ENCODE data around the gene CDKAL1. TPM values are rescaled to one million over a fixed set of nuclear protein-coding genes. Genes with fewer than 3 reads are reported as not detected.

Gene CDKAL1
- total and polyA plus RNA-seq, 10 donors = 4.8 to 26.9 (median 20.1) TPM

- DNase-seq = no peak
- peak overlapping the region in 6 of 8 donors; percentile 24 to 70 (median 40) for H3K27ac ChIP-seq
- H3K27me3 ChIP-seq (replicated peaks in 1 of 7) = no peaks in the 10 kb centered on the region
- no peaks in the 10 kb centered on the region for H3K9me3 ChIP-seq
- peaks cover 0 to 25% (median 0%) of the 10 kb centered on the region in 6 donors for H3K36me3 ChIP-seq
- TF ChIP-seq CTCF (IDR thresholded peaks at IDR 0.05 in 8 of 11, conservative IDR thresholded peaks at IDR 0.05 in 3 of 11) (no peak), POLR2AphosphoS5 (IDR thresholded peaks at IDR 0.05) (no peak), POLR2A (IDR thresholded peaks at IDR 0.05) (no peak)
- WGBS, 5 donors = 71 to 90% (median 83%) methylated on average over 3 of the region's 3 CpGs
- peaks cover 0 to 21% (median 6%) of the 10 kb centered on the region in 6 donors for H3K4me1 ChIP-seq
- intact Hi-C loops (cut with DNase I; ENCODE audit: low total_unique reads) = no loop called here
- H3K4me3 ChIP-seq = no peak overlapping the region
Observed at GRCh38 chr6:21003780-21004541, 469.7 kb downstream of the CDKAL1 start.

GRCh38 chr6:21005816-21006570, 471.7 kb downstream of the CDKAL1 start:
- no peak overlapping the region for H3K4me3 ChIP-seq
- peaks cover 0 to 7% (median 0%) of the 10 kb centered on the region in 8 donors for H3K9me3 ChIP-seq
- peaks cover 0 to 13% (median 0%) of the 10 kb centered on the region in 6 donors for H3K36me3 ChIP-seq
- H3K27me3 ChIP-seq (replicated peaks in 1 of 7) = no peaks in the 10 kb centered on the region
- WGBS, 5 donors = 64 to 70% (median 67%) methylated on average over 3 of the region's 3 CpGs
- TF ChIP-seq POLR2A (IDR thresholded peaks at IDR 0.05) (no peak), POLR2AphosphoS5 (IDR thresholded peaks at IDR 0.05) (no peak), CTCF (IDR thresholded peaks at IDR 0.05 in 8 of 11, conservative IDR thresholded peaks at IDR 0.05 in 3 of 11) (no peak)
- DNase-seq = no peak
- intact Hi-C loops (cut with DNase I; ENCODE audit: low total_unique reads) = no loop called here
- H3K27ac ChIP-seq = no peak overlapping the region
- peaks cover 0 to 21% (median 6%) of the 10 kb centered on the region in 6 donors for H3K4me1 ChIP-seq

- TF ChIP-seq POLR2AphosphoS5 (IDR thresholded peaks at IDR 0.05) (no peak), POLR2A (IDR thresholded peaks at IDR 0.05) (no peak), CTCF (IDR thresholded peaks at IDR 0.05 in 8 of 11, conservative IDR thresholded peaks at IDR 0.05 in 3 of 11) (no peak)
- no peaks in the 10 kb centered on the region for H3K36me3 ChIP-seq
- no peak for DNase-seq
- peaks cover 0 to 7% (median 0%) of the 10 kb centered on the region in 6 donors for H3K4me1 ChIP-seq
- H3K27me3 ChIP-seq (replicated peaks in 1 of 7) = no peaks in the 10 kb centered on the region
- H3K4me3 ChIP-seq = no peak overlapping the region
- H3K27ac ChIP-seq = no peak overlapping the region
- intact Hi-C loops (cut with DNase I; ENCODE audit: low total_unique reads) = no loop called here
- WGBS, 5 donors = 96 to 99% (median 97%) methylated on average over 2 of the region's 2 CpGs
- no peaks in the 10 kb centered on the region for H3K9me3 ChIP-seq
Observed at GRCh38 chr6:21019614-21020013, 485.4 kb downstream of the CDKAL1 start.

Data from spleen (tissue), 11 donors.